Measurements from ENCODE around the gene NOL4L.

Gene NOL4L

DNA sequence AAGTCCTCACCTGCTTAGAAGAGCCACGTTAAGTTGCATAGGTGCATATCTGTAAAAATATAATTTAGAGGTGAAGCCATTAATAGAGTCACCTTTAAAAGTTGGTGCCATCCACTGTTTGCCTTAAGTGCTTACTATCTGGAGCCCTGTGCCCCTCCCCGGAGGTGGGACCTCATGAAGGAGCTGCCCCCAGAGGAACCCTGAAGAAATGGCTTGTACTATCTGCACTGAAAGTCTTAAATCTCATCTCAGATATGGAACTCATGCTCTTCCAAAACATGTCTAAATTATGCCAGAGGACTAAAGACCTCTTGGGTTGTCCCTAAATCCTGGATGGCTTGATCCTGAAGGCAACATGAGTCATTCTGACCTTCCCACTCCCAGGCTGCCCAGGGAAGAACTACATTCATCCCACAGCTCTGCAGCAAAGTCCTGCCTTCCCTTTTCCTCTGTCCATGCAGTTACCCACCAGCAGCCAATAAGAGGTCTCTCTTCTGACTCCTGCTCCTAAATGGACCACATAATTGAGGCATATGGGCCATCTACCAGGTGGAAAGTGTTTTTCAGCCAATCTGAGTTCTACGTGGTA, 141.7 kb downstream of the NOL4L start:
- ATAC-seq, result no peak
- TF ChIP-seq ESRRG (CRISPR knock-in tag; IDR thresholded peaks at IDR 0.05) (no peak), ZNF8 (CRISPR knock-in tag; IDR thresholded peaks at IDR 0.05) (no peak)
- TF ChIP-seq, protein P1, sequence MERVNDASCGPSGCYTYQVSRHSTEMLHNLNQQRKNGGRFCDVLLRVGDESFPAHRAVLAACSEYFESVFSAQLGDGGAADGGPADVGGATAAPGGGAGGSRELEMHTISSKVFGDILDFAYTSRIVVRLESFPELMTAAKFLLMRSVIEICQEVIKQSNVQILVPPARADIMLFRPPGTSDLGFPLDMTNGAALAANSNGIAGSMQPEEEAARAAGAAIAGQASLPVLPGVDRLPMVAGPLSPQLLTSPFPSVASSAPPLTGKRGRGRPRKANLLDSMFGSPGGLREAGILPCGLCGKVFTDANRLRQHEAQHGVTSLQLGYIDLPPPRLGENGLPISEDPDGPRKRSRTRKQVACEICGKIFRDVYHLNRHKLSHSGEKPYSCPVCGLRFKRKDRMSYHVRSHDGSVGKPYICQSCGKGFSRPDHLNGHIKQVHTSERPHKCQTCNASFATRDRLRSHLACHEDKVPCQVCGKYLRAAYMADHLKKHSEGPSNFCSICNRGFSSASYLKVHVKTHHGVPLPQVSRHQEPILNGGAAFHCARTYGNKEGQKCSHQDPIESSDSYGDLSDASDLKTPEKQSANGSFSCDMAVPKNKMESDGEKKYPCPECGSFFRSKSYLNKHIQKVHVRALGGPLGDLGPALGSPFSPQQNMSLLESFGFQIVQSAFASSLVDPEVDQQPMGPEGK (CRISPR knock-in tag; IDR thresholded peaks at IDR 0.05; ENCODE audit: borderline replicate concordance), result no peak

GRCh38 chr20:32442630-32443373, 142.3 kb downstream of the NOL4L start:
- no peak for TF ChIP-seq ZFP3 (CRISPR knock-in tag; IDR thresholded peaks at IDR 0.05)
- no peak for TF ChIP-seq ZNF565 (CRISPR knock-in tag; conservative IDR thresholded peaks at IDR 0.05; ENCODE audit: low read depth)
- no peak for TF ChIP-seq CSDC2 (CRISPR knock-in tag; IDR thresholded peaks at IDR 0.05)
- no peak for TF ChIP-seq GLIS3 (CRISPR knock-in tag; IDR thresholded peaks at IDR 0.05)
- no peak for TF ChIP-seq TSHZ2 (CRISPR knock-in tag; IDR thresholded peaks at IDR 0.05)
- no peak for TF ChIP-seq ISL1 (CRISPR knock-in tag; IDR thresholded peaks at IDR 0.05)
- TF ChIP-seq OSR1 (CRISPR knock-in tag; IDR thresholded peaks at IDR 0.05), result no peak
- TF ChIP-seq ZNF8 (CRISPR knock-in tag; IDR thresholded peaks at IDR 0.05), result no peak
- no peak for TF ChIP-seq RARB (CRISPR knock-in tag; IDR thresholded peaks at IDR 0.05)
- no peak for TF ChIP-seq ARNTL (CRISPR knock-in tag; IDR thresholded peaks at IDR 0.05; ENCODE audit: borderline replicate concordance, low read depth)
- TF ChIP-seq TCF4 (CRISPR knock-in tag; IDR thresholded peaks at IDR 0.05; ENCODE audit: borderline replicate concordance), result no peak
- no peak for TF ChIP-seq ZFP30 (CRISPR knock-in tag; IDR thresholded peaks at IDR 0.05)
- TF ChIP-seq, protein P2, sequence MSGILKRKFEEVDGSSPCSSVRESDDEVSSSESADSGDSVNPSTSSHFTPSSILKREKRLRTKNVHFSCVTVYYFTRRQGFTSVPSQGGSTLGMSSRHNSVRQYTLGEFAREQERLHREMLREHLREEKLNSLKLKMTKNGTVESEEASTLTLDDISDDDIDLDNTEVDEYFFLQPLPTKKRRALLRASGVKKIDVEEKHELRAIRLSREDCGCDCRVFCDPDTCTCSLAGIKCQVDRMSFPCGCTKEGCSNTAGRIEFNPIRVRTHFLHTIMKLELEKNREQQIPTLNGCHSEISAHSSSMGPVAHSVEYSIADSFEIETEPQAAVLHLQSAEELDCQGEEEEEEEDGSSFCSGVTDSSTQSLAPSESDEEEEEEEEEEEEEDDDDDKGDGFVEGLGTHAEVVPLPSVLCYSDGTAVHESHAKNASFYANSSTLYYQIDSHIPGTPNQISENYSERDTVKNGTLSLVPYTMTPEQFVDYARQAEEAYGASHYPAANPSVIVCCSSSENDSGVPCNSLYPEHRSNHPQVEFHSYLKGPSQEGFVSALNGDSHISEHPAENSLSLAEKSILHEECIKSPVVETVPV (CRISPR knock-in tag; IDR thresholded peaks at IDR 0.05), result no peak
- TF ChIP-seq PPARA (CRISPR knock-in tag; IDR thresholded peaks at IDR 0.05; ENCODE audit: borderline replicate concordance), result no peak
- no peak for TF ChIP-seq POU6F1 (CRISPR knock-in tag; IDR thresholded peaks at IDR 0.05; ENCODE audit: borderline replicate concordance, low read depth)
- TF ChIP-seq, protein P3, sequence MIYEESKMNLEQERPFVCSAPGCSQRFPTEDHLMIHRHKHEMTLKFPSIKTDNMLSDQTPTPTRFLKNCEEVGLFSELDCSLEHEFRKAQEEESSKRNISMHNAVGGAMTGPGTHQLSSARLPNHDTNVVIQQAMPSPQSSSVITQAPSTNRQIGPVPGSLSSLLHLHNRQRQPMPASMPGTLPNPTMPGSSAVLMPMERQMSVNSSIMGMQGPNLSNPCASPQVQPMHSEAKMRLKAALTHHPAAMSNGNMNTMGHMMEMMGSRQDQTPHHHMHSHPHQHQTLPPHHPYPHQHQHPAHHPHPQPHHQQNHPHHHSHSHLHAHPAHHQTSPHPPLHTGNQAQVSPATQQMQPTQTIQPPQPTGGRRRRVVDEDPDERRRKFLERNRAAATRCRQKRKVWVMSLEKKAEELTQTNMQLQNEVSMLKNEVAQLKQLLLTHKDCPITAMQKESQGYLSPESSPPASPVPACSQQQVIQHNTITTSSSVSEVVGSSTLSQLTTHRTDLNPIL (CRISPR knock-in tag; IDR thresholded peaks at IDR 0.05; ENCODE audit: low read depth), result no peak
- no peak for TF ChIP-seq SNAI2 (CRISPR knock-in tag; IDR thresholded peaks at IDR 0.05)
- no peak for ATAC-seq

GRCh38 chr20:32441638-32442037, 143.5 kb downstream of the NOL4L start:
- TF ChIP-seq ZNF8 (CRISPR knock-in tag; IDR thresholded peaks at IDR 0.05), result no peak
- no peak for TF ChIP-seq ISL1 (CRISPR knock-in tag; IDR thresholded peaks at IDR 0.05)
- TF ChIP-seq TCF4 (CRISPR knock-in tag; IDR thresholded peaks at IDR 0.05; ENCODE audit: borderline replicate concordance), result no peak
- TF ChIP-seq ZNF70 (CRISPR knock-in tag; IDR thresholded peaks at IDR 0.05), result no peak
- ATAC-seq, result no peak

All from SK-N-SH treated with all-trans-retinoic acid at 6 μM for 48 hours (cell line).